HuH-7.5 (cell line): ENCODE results near the gene PPFIA1.

Source experiments
- DNase-seq: peaks from one replicate; pipeline ENCODE4 v3.0.0; 2011; ENCODE audit warnings: low spot score

PPFIA1 gene

DNA sequence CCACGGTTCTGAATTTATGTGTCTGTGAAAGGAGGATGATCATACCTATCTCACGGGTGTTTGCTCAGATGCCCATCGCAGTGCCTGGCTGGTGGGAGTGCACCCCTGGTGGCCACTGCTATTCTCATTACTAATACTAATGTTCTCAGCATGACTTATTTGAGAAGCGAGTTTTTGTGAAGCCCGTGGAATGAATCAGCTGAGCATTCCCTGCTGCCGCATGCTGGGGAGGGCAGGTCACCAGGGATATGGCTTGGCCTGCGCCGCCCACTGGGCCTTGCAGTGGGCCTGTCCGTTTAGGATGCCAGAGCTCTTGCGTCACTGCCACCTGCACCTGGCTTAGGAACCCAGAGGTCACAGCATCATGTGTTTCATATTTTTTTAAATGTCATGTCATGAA, 144.7 kb downstream of the PPFIA1 start:
- DNase-seq, result no peak

GRCh38 chr11:70415642-70416395, 145.3 kb downstream of the PPFIA1 start:
- DNase-seq, result no peak

GRCh38 chr11:70416881-70417280, 146.4 kb downstream of the PPFIA1 start:
- DNase-seq, result no peak

DNA sequence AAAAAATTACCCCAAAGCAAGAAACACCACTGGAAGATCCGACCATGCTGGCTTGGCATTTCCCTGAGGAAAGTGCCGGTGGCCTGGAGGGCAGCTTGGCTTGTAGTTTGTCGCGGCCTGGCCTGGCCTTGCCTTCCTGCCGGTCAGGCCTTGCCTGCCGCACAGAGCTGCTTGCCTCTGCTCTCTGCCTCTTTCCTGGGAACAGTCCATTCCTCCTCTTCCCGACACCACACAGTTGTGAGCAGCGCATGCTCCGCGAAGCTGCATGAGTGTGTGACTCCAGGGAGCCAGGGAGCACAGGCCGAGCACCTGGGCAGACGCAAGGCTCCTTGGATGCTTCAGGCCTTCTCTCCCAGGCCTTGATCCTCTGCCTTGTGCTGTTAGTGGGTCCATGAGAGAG, 147.6 kb downstream of the PPFIA1 start:
- DNase-seq, result no peak

GRCh38 chr11:70419307-70420007, 149.0 kb downstream of the PPFIA1 start:
- no peak for DNase-seq

DNA sequence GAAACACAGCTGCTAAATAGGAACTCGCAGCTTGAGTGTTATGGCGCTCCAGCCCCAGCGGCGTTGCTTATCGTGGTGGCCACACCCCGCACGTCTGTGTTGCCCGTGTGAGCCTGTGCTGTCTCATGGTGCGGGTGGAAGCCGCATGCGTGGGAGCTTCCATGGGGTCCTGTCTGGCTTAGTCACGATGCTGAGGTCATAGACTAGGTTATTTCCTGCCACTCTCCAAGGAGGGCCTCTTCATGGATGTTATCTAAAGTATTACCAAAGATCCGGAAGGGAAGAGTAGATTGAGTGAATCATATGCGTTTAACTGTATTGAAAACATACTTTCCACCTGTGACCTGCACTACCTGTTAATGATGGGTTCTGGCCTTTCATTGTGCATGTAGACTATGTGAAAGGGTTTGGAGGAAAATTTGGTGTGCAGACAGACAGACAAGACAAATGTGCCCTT, 149.5 kb downstream of the PPFIA1 start:
- DNase-seq, result no peak

GRCh38 chr11:70420496-70420895, 150.0 kb downstream of the PPFIA1 start:
- no peak for DNase-seq

DNA sequence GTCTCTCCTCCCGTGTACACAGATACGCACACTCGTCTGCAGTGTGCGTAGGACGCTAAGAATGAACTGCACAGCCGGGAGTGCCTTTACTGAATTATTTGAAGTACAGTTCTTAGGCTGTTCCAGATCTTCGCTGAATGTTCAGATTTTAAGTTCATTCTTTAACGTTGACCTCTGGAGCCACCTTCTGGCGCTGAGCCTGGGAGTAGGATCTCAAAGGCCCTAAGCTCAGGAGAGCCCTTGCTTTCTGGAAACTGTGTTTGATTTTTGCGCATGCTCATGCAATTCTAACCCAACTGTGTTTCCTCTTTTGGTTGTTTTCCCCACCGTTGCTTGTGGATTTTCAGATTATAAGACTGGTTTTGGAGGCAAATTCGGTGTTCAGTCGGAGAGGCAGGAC, 150.6 kb downstream of the PPFIA1 start:
- no peak for DNase-seq

DNA sequence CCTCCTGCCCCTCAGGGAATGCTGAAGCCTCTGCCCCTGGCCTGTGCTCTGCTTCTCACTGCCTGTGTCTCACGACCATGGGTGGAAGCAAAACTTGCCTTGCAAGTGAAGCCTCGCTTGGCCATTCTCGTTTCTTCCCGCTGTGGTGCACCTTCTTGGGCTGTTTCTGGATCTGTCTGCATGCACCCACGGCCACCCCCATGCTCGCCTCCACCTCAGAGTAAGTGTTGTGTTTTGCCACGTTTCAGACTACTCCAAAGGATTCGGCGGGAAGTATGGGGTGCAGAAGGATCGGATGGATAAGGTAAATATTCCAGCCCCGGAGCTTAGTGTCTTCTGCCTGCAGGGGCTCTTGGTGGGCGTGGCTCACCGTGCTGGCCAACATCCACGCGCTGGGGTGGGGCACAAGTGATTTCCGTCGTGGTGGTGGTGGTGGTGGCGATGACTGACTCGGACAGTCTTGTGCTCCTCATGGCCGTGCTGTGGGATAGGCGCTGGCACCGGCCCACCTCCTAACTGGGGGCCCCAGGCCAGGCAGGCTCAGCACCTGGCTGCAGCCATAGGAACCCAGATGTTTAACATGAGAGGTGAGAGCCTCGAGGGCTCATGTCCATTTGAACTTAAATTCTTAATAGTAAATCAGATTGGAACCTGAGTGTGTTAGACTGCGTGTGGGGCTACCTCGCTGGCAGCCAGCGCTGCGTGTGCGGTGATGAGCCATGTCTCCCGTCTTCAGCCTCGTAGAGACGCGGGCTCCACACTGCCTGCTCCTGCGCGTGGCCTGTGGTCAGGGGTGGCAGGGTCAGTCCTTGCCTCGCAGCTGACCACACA, 152.4 kb downstream of the PPFIA1 start:
- DNase-seq, result no peak

GRCh38 chr11:70423523-70424505, 153.3 kb downstream of the PPFIA1 start:
- no peak for DNase-seq

DNA sequence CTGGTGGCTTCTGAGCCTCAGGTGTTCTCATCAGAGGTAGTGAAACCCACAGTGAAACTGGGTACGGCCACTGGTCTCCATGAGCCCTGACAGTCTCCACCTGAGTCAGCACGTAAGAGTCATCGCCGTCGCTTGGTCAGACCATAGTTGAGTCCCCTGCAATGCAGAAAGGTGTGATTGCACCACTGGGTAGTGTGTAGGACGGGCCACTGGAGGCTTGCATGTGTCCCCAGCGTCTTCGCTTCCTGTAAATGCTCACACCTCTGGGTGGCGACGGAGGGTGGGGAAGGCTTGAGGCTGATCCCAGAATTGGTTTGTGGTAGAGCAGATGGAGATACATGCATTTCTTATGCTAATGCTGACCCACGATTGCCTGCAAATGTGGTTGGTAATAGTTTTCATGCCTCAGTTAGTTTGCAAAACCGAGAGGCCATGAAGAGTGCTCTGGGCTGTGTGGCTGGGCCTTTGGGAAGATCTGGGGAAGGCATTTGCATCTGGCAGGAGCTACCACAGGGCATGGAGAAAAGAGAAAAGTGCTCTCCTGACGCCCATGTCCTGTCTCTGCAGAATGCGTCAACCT, 154.4 kb downstream of the PPFIA1 start:
- no peak for DNase-seq

- no peak for DNase-seq
Observed at GRCh38 chr11:70427436-70427835, 156.9 kb downstream of the PPFIA1 start.

DNA sequence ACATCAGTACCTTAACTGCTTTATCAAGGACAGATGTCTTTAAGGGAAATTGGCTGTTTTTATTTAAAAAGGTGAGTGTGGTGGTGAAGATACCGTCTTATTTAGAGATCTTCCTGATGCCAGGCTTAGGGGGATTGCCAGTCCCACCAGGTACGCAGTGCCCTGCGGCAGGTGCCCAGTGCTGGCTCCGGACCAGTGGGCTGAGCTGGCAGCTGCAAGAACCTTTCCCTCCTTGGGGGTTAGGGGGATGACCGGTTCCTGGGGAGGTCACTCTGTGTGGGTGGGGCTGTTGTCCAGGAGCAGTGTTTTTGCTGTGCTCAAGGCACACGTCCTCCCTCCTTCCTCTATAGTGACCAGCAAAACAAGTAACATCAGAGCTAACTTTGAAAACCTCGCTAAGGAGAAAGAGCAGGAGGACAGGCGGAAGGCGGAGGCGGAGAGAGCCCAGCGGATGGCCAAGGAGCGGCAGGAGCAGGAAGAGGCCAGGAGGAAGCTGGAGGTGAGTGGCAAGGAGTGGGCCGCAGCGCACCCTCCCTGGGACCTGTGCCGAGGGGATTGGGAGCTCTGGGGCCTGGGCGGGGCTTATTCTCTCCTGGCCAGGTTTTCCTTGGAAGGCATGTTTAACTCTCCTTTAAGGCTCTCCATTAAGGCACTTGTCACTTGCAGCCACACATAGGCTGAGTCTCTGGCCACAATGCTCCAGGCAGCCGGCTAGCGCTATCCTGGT, 158.4 kb downstream of the PPFIA1 start:
- DNase-seq, result no peak

DNA sequence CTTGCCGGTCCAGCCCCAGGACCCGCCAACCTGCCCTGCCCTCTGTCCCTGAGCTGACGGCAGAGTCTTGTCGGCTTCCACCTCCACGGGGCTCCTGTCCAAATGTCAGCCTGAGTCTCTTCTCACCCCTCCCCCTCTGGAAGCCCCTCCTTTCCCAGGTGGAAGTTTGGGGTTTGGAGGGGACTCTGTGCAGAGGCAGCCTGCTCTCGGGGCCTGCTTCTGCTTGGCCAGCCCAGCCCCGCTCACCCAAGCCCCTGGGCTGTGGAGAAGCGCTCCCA, 158.9 kb downstream of the PPFIA1 start:
- no peak for DNase-seq

- DNase-seq, result no peak
Observed at GRCh38 chr11:70429724-70430521, 159.4 kb downstream of the PPFIA1 start.

DNA sequence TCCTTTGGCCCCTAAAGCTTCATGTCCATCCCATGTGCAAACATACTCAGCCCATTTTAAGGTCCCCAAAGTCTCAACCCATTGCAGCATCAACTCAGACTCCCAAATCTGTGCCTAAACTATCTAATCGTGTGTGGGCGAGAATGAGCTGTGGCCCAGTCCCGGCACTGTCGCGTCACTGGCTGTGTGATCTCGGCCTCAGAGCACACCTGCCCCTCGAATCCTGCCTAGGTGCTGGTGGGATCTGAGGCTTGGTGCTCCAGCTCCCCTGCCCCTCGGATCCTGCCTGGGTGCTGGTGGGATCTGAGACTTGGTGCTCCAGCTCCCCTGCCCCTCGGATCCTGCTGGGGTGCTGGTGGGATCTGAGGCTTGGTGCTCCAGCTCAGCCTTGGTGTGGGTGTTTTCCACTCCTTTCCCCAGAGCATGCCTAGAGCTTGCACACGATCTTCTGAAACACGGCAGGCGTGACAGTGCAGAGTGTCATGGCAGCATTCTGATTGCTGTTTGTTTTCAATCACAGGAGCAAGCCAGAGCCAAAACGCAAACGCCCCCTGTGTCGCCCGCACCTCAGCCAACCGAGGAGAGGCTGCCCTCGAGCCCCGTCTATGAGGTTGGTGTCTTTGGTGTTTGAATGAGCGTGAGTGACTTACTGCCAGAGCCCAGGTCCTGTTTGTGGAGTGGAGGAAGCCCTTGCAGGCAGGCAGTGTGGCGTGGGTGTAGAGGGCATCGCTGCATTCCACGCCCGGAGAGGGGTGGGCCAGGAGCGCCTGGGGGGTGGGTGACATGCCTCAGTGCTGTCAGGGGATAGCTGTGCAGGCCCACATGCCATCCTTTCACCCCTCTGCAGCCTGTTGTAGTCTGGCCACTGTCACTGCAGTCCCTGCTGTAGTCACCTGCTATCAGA, 160.4 kb downstream of the PPFIA1 start:
- no peak for DNase-seq

DNA sequence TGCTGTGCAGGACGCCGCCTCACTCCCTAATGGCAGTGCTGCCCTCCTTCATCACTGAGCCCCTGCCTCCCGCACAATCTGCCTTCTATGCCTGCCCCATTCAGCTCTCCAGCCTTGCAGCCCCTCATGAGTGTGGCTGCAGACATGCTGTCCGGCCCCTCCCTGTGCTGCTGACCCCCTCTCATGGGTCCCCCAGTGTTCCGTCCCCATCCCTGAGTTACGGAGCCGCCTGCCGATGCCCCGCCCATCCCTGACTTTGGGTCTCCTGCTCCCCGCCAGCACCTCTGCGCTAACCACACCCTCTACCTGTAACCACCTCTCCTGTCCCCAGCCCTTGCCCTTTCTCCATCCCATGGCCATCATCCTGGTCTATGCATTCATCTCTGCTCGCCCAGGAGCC, 161.1 kb downstream of the PPFIA1 start:
- DNase-seq, result no peak

DNA sequence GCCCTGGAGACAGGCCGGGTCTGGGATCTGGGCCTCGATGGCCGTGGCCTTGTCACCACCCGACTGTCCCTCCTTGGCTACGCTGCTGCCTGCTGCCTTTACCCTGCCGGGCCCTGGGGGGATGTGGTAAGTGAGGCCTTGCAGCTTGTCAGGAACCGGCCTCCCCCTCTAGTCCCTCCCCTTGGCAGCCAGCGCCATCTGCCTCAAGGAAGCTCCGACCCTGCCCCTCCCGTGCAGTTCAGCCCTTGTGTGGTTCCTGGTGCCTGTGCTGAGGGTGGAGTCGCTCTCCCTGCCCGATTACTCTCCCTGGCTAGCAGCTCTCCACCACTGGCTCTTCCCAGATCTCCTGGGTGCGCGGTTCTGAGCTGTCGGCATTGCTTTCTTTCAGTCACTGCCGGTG, 161.6 kb downstream of the PPFIA1 start:
- DNase-seq, result no peak

DNA sequence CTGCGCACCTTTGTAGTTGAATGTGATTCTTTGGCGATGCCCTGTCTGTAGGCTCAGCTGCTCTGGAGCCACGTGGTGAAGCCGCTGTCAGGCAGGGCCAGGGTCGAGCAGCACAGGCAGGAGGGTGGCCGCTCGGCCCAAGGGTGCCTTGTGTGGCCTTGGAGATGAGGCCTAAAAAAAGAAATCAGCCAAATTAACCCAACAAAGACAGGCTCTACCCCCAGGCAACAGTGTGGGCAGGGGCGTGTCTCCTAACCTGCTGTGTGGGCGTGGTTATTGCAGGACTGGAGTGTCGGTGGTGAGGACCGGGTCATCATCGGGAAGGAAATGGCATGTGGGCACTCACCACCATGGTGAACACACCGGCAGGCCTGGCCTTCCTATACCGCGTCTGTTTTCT, 162.1 kb downstream of the PPFIA1 start:
- no peak for DNase-seq
